Heart left ventricle (tissue), 16 donors: ENCODE data around the gene TCF20. TPM values are rescaled to one million over a fixed set of nuclear protein-coding genes. Genes with fewer than 3 reads are reported as not detected.

ENCODE experiments used
- ATAC-seq, 4 donors: fragments of 200-7000 bp; cut with Tn5 transposase; one replicate each; pipeline ENCODE4 v1.9.1; 2020 to 2022; ENCODE audit warnings: moderate library complexity in 4 of 4, mild to moderate bottlenecking in 3 of 4, moderate number of reproducible peaks in 1 of 4
- DNase-seq, 5 donors: peaks; one replicate each; pipeline ENCODE4 v3.0.0-alpha.2; 2020
- H3K27ac ChIP-seq, 12 donors: fragments of 200-600 bp; sonication (generic) in 4 of 12; one replicate each; pipeline versions ENCODE4 v1.5.0 to v1.8.0; 2016 to 2022; ENCODE audit warnings: mild to moderate bottlenecking in 2 of 12
- H3K27me3 ChIP-seq, 9 donors: fragments of 200-600 bp; sonication (generic) in 2 of 9; one replicate each; pipeline versions ENCODE4 v1.5.1 to v1.8.0; 2016 to 2022; ENCODE audit warnings: mild to moderate bottlenecking in 3 of 9
- H3K36me3 ChIP-seq, 9 donors: fragments of 200-600 bp; sonication (generic) in 2 of 9; one replicate each; pipeline versions ENCODE4 v1.5.0 to v1.8.0; 2018 to 2022; ENCODE audit warnings: mild to moderate bottlenecking in 2 of 9
- H3K4me1 ChIP-seq, 12 donors: fragments of 200-600 bp; sonication (generic) in 4 of 12; one replicate each; pipeline versions ENCODE4 v1.5.0 to v1.8.0; 2016 to 2022; ENCODE audit warnings: mild to moderate bottlenecking in 3 of 12
- H3K4me3 ChIP-seq, 12 donors: fragments of 200-600 bp; sonication (generic) in 4 of 12; one replicate each; pipeline versions ENCODE4 v1.5.0 to v1.8.0; 2017 to 2022; ENCODE audit warnings: mild to moderate bottlenecking in 9 of 12, moderate library complexity in 4 of 12
- H3K9me3 ChIP-seq, 12 donors: fragments of 200-600 bp; sonication (generic) in 4 of 12; one replicate each; pipeline versions ENCODE4 v1.5.0 to v1.8.0; 2016 to 2022; ENCODE audit warnings: mild to moderate bottlenecking in 1 of 12
- POLR2A ChIP-seq, 2 donors: fragments of 450-650 bp; IDR thresholded peaks; one replicate each; pipeline ENCODE4 v1.6.1; 2017; ENCODE audit warnings: antibody characterized with exemption in 2 of 2, mild to moderate bottlenecking in 2 of 2, moderate library complexity in 2 of 2
- WGBS, 4 donors: extraction: QIAGEN DNeasy Blood & Tissue Kit in 2 of 4; methylation state at CpG; one replicate each; pipeline versions ENCODE4 v1.1.5 to v1.1.7; 2013 to 2018; 5-methylcytosine and 5-hydroxymethylcytosine counted together
- intact Hi-C, 10 donors: fragments of 100-400 bp; cut with DNase I; formaldehyde crosslinking; loops; one replicate each; pipeline versions ENCODE4 v1.11.1 to v1.14.2; 2022
- polyA plus RNA-seq, 2 donors: library from polyadenylated mRNA; stranded (reverse); fragments of 200-250 nt; gene quantifications; one replicate each; pipeline ENCODE4 v1.2.3, GENCODE V29; 2013
- total RNA-seq, 9 donors: library from RNA; depleted of rRNA in 2 of 9; stranded (reverse); fragments of >200 nt in 2 of 9; fragmentation: NEBNext Ultra II Directional in 3 of 9; extraction: Animal tissue kit (Norgen Biotek cat#: 25700) in 3 of 9; gene quantifications; one replicate each; pipeline versions ENCODE4 v1.1.0 to v1.2.4, GENCODE V29; 2016 to 2023
- TF ChIP-seq, protein P1 (sequence below), 12 donors: fragments of 200-600 bp; sonication (generic) in 4 of 12; IDR thresholded peaks; one replicate each; pipeline versions ENCODE4 v1.5.0 to v1.8.0; 2018 to 2022; ENCODE audit warnings: antibody characterized with exemption in 12 of 12, mild to moderate bottlenecking in 5 of 12
- donor health status: ischemic (EF 13 %, LVEDD 7.1; RV severe dilation, severe dysfunction).
- donor health status: healthy with polysubstance abuse.
- donor health status: DM: no; HTN: yes; CAD: no.
- donor health status: DM: no; HTN: no; CAD: no.
- donor health status: ischemic (EF 25% LVEDD 6.9; RV normal size, moderate dysfunction).
- donor health status: ischemic (EF 25% LVEDD 5.7; RV mildly dilated, moderate dysfunction).
- donor health status: healthy.
- donor health status: DM: yes; HTN: yes; CAD: no.
- donor health status: ischemic (EF 35%, LVEDD 5.7; RV mildly dilated, moderate dysfunction).
- donor health status: nonischemic (EF 11% LVEDD 7.7; RV severe dilation, severe dysfunction).
- donor health status: DM: yes; HTN: yes; CAD: no.
- donor health status: PGD.
- donor health status: ischemic (EF 29% LVEDD 5.4; RV normal size, mild dysfunction).
- donor health status: nonischemic (EF 23%, LVEDD 6.1; RV moderate dilation, normal function).

The TCF20 gene
- total and polyA plus RNA-seq, 11 donors: 5.2 to 25.7 (median 15.7) TPM

DNA sequence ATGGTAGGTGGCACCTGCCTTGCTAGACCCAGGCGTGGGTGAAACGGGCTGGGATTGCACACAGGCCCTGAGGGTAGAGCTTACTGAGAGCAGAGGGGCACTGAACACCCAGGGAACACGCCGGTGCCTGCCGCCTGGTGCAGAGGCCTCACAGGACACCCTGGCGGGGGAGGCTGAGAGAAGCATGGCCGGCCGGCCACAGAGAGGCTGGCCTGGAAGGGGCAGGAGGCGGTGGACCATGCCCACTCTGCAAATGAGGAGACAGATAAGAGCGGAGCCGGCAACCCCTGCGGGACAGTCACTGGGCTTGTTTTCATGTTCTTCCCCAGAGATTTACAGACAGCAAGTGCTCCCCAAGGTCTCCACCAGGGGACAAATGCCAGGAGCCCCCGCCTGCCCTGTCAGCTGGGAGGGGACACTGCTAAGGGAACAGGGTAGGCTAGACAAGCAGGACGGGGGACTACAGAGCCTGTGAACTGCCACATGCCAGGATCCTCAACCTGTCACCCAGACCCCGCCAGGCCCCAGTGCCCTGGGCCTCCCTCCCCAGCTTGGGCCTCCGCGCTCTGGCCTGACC lies 38.5 kb upstream of the TCF20 start:
- no peaks in the 10 kb centered on the region for H3K9me3 ChIP-seq
- H3K36me3 ChIP-seq: no peaks in the 10 kb centered on the region
- WGBS, 4 donors: 84 to 89% (median 87%) methylated on average over 15 to 17 of the region's 17 CpGs
- H3K27ac ChIP-seq: no peak overlapping the region
- DNase-seq (no peak), ATAC-seq (no peak)
- intact Hi-C loops: no loop called here
- H3K4me3 ChIP-seq: no peak overlapping the region
- peaks cover 0 to 4% (median under 1%) of the 10 kb centered on the region in 12 donors for H3K4me1 ChIP-seq
- H3K27me3 ChIP-seq: peaks cover 0 to 34% (median 5%) of the 10 kb centered on the region in 9 donors
- TF ChIP-seq, protein P1, sequence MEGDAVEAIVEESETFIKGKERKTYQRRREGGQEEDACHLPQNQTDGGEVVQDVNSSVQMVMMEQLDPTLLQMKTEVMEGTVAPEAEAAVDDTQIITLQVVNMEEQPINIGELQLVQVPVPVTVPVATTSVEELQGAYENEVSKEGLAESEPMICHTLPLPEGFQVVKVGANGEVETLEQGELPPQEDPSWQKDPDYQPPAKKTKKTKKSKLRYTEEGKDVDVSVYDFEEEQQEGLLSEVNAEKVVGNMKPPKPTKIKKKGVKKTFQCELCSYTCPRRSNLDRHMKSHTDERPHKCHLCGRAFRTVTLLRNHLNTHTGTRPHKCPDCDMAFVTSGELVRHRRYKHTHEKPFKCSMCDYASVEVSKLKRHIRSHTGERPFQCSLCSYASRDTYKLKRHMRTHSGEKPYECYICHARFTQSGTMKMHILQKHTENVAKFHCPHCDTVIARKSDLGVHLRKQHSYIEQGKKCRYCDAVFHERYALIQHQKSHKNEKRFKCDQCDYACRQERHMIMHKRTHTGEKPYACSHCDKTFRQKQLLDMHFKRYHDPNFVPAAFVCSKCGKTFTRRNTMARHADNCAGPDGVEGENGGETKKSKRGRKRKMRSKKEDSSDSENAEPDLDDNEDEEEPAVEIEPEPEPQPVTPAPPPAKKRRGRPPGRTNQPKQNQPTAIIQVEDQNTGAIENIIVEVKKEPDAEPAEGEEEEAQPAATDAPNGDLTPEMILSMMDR (IDR thresholded peaks at IDR 0.05): no peak
- no peak for TF ChIP-seq POLR2A (IDR thresholded peaks at IDR 0.05)

GRCh38 chr22:42307806-42308563 lies 37.5 kb upstream of the TCF20 start:
- Histone ChIP-seq H3K9me3 (no peaks in the 10 kb centered on the region), H3K27ac (no peak overlapping the region), H3K27me3 (peaks cover 0 to 34% (median 6%) of the 10 kb centered on the region in 9 donors), H3K36me3 (no peaks in the 10 kb centered on the region), H3K4me1 (no peaks in the 10 kb centered on the region), H3K4me3 (no peak overlapping the region)
- TF ChIP-seq, protein P1 (IDR thresholded peaks at IDR 0.05): no peak
- no peak for TF ChIP-seq POLR2A (IDR thresholded peaks at IDR 0.05)
- no peak for DNase-seq
- WGBS, 4 donors: 90 to 97% (median 91%) methylated on average over 18 of the region's 18 CpGs
- intact Hi-C loops: no loop called here
- no peak for ATAC-seq

GRCh38 chr22:42306010-42306409 lies 35.6 kb upstream of the TCF20 start:
- no peaks in the 10 kb centered on the region for H3K9me3 ChIP-seq
- WGBS, 4 donors: 69 to 81% (median 73%) methylated on average over 9 to 18 of the region's 18 CpGs
- intact Hi-C loops: no loop called here

DNA sequence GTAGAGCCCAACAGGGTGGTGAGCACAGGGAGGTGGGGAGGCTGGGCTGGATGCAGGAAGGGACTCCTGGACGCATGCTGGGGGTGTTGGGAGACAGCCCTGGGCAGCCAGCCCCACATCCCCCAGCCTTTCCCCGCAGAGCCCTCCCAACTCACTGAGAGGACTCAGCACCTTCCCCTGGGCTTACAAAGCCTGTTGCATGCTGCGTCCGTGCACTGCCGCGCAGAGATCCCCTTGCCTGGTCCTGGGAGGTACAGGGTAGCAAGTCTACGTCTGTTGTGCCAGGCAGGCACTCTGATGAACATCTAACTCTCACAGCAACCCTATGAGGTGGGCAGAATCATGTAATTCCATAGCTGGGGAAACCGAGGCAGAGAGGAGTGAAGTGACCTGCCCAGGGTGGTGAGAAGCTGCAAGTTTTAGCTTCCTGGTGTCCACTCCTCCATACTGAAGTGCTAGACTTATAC lies 33.9 kb upstream of the TCF20 start:
- intact Hi-C loops: no loop called here
- Histone ChIP-seq H3K36me3 (no peaks in the 10 kb centered on the region), H3K4me1 (peaks cover 0 to 22% (median 1%) of the 10 kb centered on the region in 12 donors), H3K4me3 (no peak overlapping the region), H3K9me3 (no peaks in the 10 kb centered on the region), H3K27me3 (peaks cover 0 to 23% (median 5%) of the 10 kb centered on the region in 9 donors), H3K27ac (no peak overlapping the region)
- ATAC-seq (no peak), DNase-seq (no peak)
- 22 to 41% (median 30%) methylated on average over 5 to 8 of the region's 8 CpGs for WGBS, 4 donors
- no peak for TF ChIP-seq POLR2A (IDR thresholded peaks at IDR 0.05)
- TF ChIP-seq, protein P1 (IDR thresholded peaks at IDR 0.05): no peak

More at GRCh38 chr22:42306010-42306409, 35.6 kb upstream of the TCF20 start:
- TF ChIP-seq, protein P1 (IDR thresholded peaks at IDR 0.05): no peak
- Histone ChIP-seq H3K36me3 (no peaks in the 10 kb centered on the region), H3K27me3 (peaks cover 0 to 23% (median 5%) of the 10 kb centered on the region in 9 donors), H3K27ac (no peak overlapping the region), H3K4me1 (peaks cover 0 to 6% (median 0%) of the 10 kb centered on the region in 12 donors), H3K4me3 (no peak overlapping the region)
- no peak for ATAC-seq
- no peak for DNase-seq
